GM20431 (cell line): ENCODE data around the gene VAV3.
"Not testable (repeated sequence)": the region's sequence is repeated elsewhere in the genome, so short reads cannot be mapped to it uniquely, and the experiment has no call there.

ENCODE experiments used
- in situ Hi-C: fragments of 300-500 bp; cut with MseI, MboI; formaldehyde crosslinking; loops from one replicate; pipeline ENCODE4 v1.15.0; 2020; ENCODE audit warnings: low sequenced_read_pairs; ENCODE audit not compliant: unreplicated experiment

VAV3 gene

GRCh38 chr1:107965110-107965991 lies at the start of gene VAV3:
TSS of gene VAV3 (minus strand) at chr1:107965180. CDS start at chr1:107964869, 311 bp downstream.
- in situ Hi-C loops: no loop called here

- in situ Hi-C loops: no loop called here
These were observed 47.6 kb upstream of the VAV3 start for GRCh38 chr1:108012553-108012952.

GRCh38 chr1:108011295-108011694 lies 46.3 kb upstream of the VAV3 start:
- in situ Hi-C loops: no loop called here

- in situ Hi-C loops: no loop called here
These were observed 45.6 kb upstream of the VAV3 start for GRCh38 chr1:108010581-108010980.

GRCh38 chr1:108009603-108010195 lies 44.7 kb upstream of the VAV3 start:
- in situ Hi-C loops: no loop called here

- in situ Hi-C loops: no loop called here
These were observed 42.6 kb upstream of the VAV3 start for GRCh38 chr1:108007531-108007930.

GRCh38 chr1:108007070-108007469 lies 42.1 kb upstream of the VAV3 start:
- in situ Hi-C loops: no loop called here

GRCh38 chr1:108004919-108005318 lies 39.9 kb upstream of the VAV3 start:
- in situ Hi-C loops: not testable (repeated sequence)

GRCh38 chr1:108000620-108001111 lies 35.7 kb upstream of the VAV3 start:
- in situ Hi-C loops: no loop called here

GRCh38 chr1:108000184-108000583 lies 35.2 kb upstream of the VAV3 start:
- in situ Hi-C loops: no loop called here

- in situ Hi-C loops: no loop called here
These were observed 32.9 kb upstream of the VAV3 start for GRCh38 chr1:107997866-107998265.

- in situ Hi-C loops: no loop called here
These were observed 28.9 kb upstream of the VAV3 start for GRCh38 chr1:107993920-107994319.

- in situ Hi-C loops: no loop called here
These were observed 27.4 kb upstream of the VAV3 start for GRCh38 chr1:107992347-107992746.

- in situ Hi-C loops: no loop called here
These were observed 26.5 kb upstream of the VAV3 start for GRCh38 chr1:107991371-107992066.

- in situ Hi-C loops: no loop called here
These were observed 25.6 kb upstream of the VAV3 start for GRCh38 chr1:107990606-107991005.

- in situ Hi-C loops: no loop called here
These were observed 16.3 kb upstream of the VAV3 start for GRCh38 chr1:107981277-107981676.

GRCh38 chr1:107979926-107980325 lies 14.9 kb upstream of the VAV3 start:
- in situ Hi-C loops: no loop called here

- in situ Hi-C loops: no loop called here
These were observed 14.1 kb upstream of the VAV3 start for GRCh38 chr1:107979088-107979487.

GRCh38 chr1:107976836-107977235 lies 11.9 kb upstream of the VAV3 start:
- in situ Hi-C loops: no loop called here

- in situ Hi-C loops: no loop called here
These were observed 11.5 kb upstream of the VAV3 start for GRCh38 chr1:107976431-107976830.

- in situ Hi-C loops: no loop called here
These were observed 10.9 kb upstream of the VAV3 start for GRCh38 chr1:107975851-107976250.
